Activated naive CD8-positive, alpha-beta T cell treated with anti-CD3 and anti-CD28 coated beads for 36 hours (primary cell): ENCODE measurements around the gene MYO5C. TPM values are rescaled to one million over a fixed set of nuclear protein-coding genes. Genes with fewer than 3 reads are reported as not detected.
"Not testable (repeated sequence)": the region's sequence is repeated elsewhere in the genome, so short reads cannot be mapped to it uniquely, and the experiment has no call there.

ENCODE experiments used
- DNase-seq: peaks from one replicate; pipeline ENCODE4 v3.0.0; 2021
- H3K27ac Mint-ChIP-seq: one replicate; pipeline ENCODE4 v1.8.0; 2022; ENCODE audit warnings: mild to moderate bottlenecking, moderate library complexity, mixed read lengths
- H3K27me3 Mint-ChIP-seq: one replicate; pipeline ENCODE4 v1.8.0; 2022; ENCODE audit warnings: mild to moderate bottlenecking, mixed read lengths
- H3K36me3 Mint-ChIP-seq: one replicate; pipeline ENCODE4 v1.8.0; 2021; ENCODE audit warnings: mild to moderate bottlenecking, mixed read lengths
- H3K4me1 Mint-ChIP-seq: one replicate; pipeline ENCODE4 v1.8.0; 2021; ENCODE audit warnings: mixed read lengths
- H3K4me3 Mint-ChIP-seq: one replicate; pipeline ENCODE4 v1.8.0; 2022; ENCODE audit warnings: mild to moderate bottlenecking, moderate library complexity, mixed read lengths
- H3K9me3 Mint-ChIP-seq: one replicate; pipeline ENCODE4 v1.8.0; 2022; ENCODE audit warnings: mixed read lengths
- total RNA-seq, 2 experiments: library from RNA; stranded (reverse); gene quantifications; one replicate each; pipeline ENCODE4 v1.2.3, GENCODE V29; 2021

The MYO5C gene
- total RNA-seq, 2 experiments from 2014 or later = 0.56 to 0.98 TPM

GRCh38 chr15:52290329-52290728 is 5.3 kb downstream of the MYO5C start:
- Mint-ChIP-seq H3K4me3 (no peak overlapping the region), H3K4me1 (peaks cover 2% of the 10 kb centered on the region), H3K27ac (no peak overlapping the region), H3K27me3 (peaks cover 33% of the 10 kb centered on the region), H3K36me3 (no peaks in the 10 kb centered on the region), H3K9me3 (no peaks in the 10 kb centered on the region)
- DNase-seq = no peak

GRCh38 chr15:52289629-52290081 is 5.9 kb downstream of the MYO5C start:
- Mint-ChIP-seq H3K36me3 (no peaks in the 10 kb centered on the region), H3K27ac (no peak overlapping the region), H3K27me3 (peaks cover 29% of the 10 kb centered on the region), H3K4me1 (peaks cover 2% of the 10 kb centered on the region), H3K9me3 (no peaks in the 10 kb centered on the region), H3K4me3 (no peak overlapping the region)
- no peak for DNase-seq

DNA sequence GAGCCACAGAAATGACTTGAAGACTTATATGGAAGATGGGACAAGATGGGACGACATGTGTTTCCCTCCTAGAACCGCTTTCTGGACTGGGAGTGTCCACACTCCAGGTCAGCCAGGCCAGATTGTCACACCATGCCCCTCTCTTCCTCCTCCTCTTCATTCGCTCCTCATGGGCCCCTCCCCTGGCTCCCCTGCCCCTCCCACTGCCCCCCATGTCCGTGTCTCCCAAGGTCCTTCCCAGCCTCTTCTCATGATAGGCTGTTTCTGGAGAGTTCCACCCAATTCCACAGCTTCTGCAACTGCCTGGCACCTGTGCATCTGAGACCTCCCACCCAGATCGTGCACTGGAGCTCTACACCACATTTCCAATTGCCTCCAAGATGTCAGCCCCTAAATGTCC is 6.6 kb downstream of the MYO5C start:
- peaks cover 22% of the 10 kb centered on the region for H3K27me3 Mint-ChIP-seq
- no peak overlapping the region for H3K27ac Mint-ChIP-seq
- no peak overlapping the region for H3K4me3 Mint-ChIP-seq

GRCh38 chr15:52288051-52288942 is 7.3 kb downstream of the MYO5C start:
- DNase-seq = no peak
- no peak overlapping the region for H3K27ac Mint-ChIP-seq

More for the DNA sequence above, 6.6 kb downstream of the MYO5C start:
- DNase-seq = no peak
- H3K4me1 Mint-ChIP-seq = peaks cover 2% of the 10 kb centered on the region
- H3K36me3 Mint-ChIP-seq = no peaks in the 10 kb centered on the region
- no peaks in the 10 kb centered on the region for H3K9me3 Mint-ChIP-seq

GRCh38 chr15:52287114-52287513 is 8.5 kb downstream of the MYO5C start:
- no peaks in the 10 kb centered on the region for H3K9me3 Mint-ChIP-seq
- DNase-seq = no peak

More at GRCh38 chr15:52288051-52288942, 7.3 kb downstream of the MYO5C start:
- H3K27me3 Mint-ChIP-seq = peaks cover 15% of the 10 kb centered on the region
- H3K36me3 Mint-ChIP-seq = no peaks in the 10 kb centered on the region
- H3K4me1 Mint-ChIP-seq = peaks cover 2% of the 10 kb centered on the region
- H3K4me3 Mint-ChIP-seq = no peak overlapping the region
- no peaks in the 10 kb centered on the region for H3K9me3 Mint-ChIP-seq

GRCh38 chr15:52285941-52286340 is 9.7 kb downstream of the MYO5C start:
- H3K4me1 Mint-ChIP-seq, DNase-seq, H3K27ac Mint-ChIP-seq, H3K9me3 Mint-ChIP-seq, H3K36me3 Mint-ChIP-seq, H3K4me3 Mint-ChIP-seq, H3K27me3 Mint-ChIP-seq: not testable (repeated sequence)

More at GRCh38 chr15:52287114-52287513, 8.5 kb downstream of the MYO5C start:
- Mint-ChIP-seq H3K27me3 (peaks cover 6% of the 10 kb centered on the region), H3K4me3 (no peak overlapping the region), H3K27ac (no peak overlapping the region), H3K36me3 (no peaks in the 10 kb centered on the region), H3K4me1 (peaks cover 2% of the 10 kb centered on the region)

DNA sequence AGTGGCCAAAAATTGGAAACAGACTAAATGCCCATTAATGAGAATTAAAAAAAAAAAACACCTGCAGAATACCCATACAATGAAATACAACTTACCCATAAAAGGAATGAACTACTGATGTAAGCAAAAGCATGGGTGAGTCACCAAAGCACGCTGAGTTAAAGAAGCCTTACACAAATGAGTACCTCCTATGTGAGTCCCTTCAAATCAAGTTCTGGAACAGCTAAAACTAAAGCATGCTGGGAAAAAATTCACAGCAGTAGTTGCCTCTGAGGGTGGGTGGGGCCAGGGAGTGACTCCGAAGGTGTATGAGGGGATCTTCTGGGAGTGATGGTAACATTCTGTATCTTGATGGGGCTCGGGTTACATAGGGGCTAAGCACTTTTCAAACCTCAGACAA is 11.4 kb downstream of the MYO5C start:
- Mint-ChIP-seq H3K4me3 (no peak overlapping the region), H3K9me3 (no peaks in the 10 kb centered on the region), H3K27ac (no peak overlapping the region), H3K27me3 (no peaks in the 10 kb centered on the region), H3K36me3 (no peaks in the 10 kb centered on the region), H3K4me1 (no peaks in the 10 kb centered on the region)
- no peak for DNase-seq

DNA sequence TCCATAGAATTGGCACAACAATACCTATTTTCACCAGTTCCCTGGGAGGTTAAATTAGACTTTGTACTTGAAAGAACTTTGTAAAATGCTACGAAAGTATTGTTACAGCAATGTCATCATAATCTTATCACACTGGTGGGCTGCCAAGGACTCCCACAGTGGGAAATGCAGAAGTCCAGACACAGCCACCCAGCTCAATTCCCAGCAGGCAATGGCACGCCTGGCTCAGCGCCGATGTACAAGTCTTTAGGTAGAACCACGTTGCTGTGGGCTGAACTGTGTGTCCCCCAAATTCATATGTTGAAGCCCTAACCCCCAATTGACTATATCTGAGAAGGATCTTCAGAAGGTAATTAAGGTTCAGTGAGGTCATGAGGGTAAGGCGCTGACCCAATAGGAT is 12.3 kb downstream of the MYO5C start:
- no peak for DNase-seq
- Mint-ChIP-seq H3K27ac (no peak overlapping the region), H3K4me3 (no peak overlapping the region), H3K27me3 (no peaks in the 10 kb centered on the region), H3K9me3 (no peaks in the 10 kb centered on the region), H3K4me1 (no peaks in the 10 kb centered on the region), H3K36me3 (no peaks in the 10 kb centered on the region)

DNA sequence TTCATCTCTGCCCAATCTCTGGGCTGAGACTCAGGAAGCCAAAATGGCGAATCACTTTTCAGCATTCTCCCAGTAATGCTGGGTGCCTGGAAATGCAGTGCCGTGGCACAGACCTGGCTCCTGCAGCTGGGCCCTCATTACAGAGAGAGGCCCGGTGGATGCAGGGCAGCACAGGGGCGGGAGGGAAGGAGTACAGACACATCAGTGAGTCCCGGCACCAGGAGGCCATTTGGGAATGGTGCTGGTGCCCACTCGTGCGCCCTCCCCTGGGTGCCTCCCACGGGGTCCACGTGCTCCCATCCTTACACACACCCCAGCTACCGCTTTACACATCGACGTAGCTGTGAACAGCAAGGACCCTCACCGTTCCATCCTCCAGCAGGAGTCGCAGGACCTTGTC is 13.2 kb downstream of the MYO5C start:
- H3K27me3 Mint-ChIP-seq = no peaks in the 10 kb centered on the region

GRCh38 chr15:52281085-52282035 is 14.2 kb downstream of the MYO5C start:
- H3K27ac Mint-ChIP-seq = no peak overlapping the region
- H3K27me3 Mint-ChIP-seq = no peaks in the 10 kb centered on the region
- no peak for DNase-seq
- H3K4me1 Mint-ChIP-seq = no peaks in the 10 kb centered on the region
- H3K36me3 Mint-ChIP-seq = no peaks in the 10 kb centered on the region
- H3K4me3 Mint-ChIP-seq = no peak overlapping the region
- H3K9me3 Mint-ChIP-seq = no peaks in the 10 kb centered on the region

More for the DNA sequence above, 13.2 kb downstream of the MYO5C start:
- Mint-ChIP-seq H3K27ac (no peak overlapping the region), H3K36me3 (no peaks in the 10 kb centered on the region), H3K9me3 (no peaks in the 10 kb centered on the region), H3K4me3 (no peak overlapping the region), H3K4me1 (no peaks in the 10 kb centered on the region)
- no peak for DNase-seq

- Mint-ChIP-seq H3K9me3 (no peaks in the 10 kb centered on the region), H3K4me3 (no peak overlapping the region), H3K4me1 (no peaks in the 10 kb centered on the region), H3K27ac (no peak overlapping the region), H3K27me3 (no peaks in the 10 kb centered on the region), H3K36me3 (no peaks in the 10 kb centered on the region)
- DNase-seq = no peak
These were observed 15.1 kb downstream of the MYO5C start for GRCh38 chr15:52280326-52281084.

DNA sequence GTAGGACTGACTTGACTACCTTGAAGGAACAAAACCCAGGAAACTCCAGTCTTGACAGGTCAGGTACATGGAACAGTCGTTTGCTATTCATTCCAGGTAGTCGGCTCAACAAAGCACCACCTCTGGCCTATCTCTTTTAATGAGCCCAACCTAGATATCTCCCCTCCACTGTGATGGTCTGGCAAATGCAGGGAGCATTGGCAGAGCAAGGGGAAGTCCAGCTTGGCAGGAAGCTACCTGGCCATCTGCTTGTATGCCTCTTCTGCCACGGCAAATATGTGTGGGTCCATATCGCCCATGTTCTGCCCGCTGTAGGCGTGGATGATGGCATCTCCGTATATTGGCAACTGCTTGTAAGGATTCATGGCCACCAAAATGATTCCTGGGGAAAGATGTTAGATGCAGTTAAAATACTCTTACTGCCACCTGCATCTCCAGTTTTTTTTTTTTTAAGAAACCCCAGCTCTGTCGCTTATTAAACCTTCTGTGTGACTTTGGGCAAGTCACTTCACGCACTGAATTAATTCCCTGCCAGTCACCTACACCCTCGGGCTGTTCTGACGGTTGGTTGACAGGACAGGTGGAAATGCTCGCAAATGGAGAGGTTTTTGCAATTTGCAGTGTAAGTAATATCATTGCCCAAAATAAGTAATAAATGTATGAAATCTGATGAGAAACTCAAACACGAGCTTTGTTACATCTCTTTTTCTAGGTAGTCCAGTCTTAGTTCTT is 16.8 kb downstream of the MYO5C start:
- Mint-ChIP-seq H3K4me3 (no peak overlapping the region), H3K27me3 (no peaks in the 10 kb centered on the region), H3K27ac (no peak overlapping the region), H3K9me3 (no peaks in the 10 kb centered on the region), H3K4me1 (no peaks in the 10 kb centered on the region), H3K36me3 (no peaks in the 10 kb centered on the region)
- no peak for DNase-seq

GRCh38 chr15:52278135-52278534 is 17.5 kb downstream of the MYO5C start:
- no peak overlapping the region for H3K4me3 Mint-ChIP-seq
- no peak for DNase-seq
- no peaks in the 10 kb centered on the region for H3K36me3 Mint-ChIP-seq
- H3K27ac Mint-ChIP-seq = no peak overlapping the region
- H3K9me3 Mint-ChIP-seq = no peaks in the 10 kb centered on the region
- no peaks in the 10 kb centered on the region for H3K4me1 Mint-ChIP-seq
- H3K27me3 Mint-ChIP-seq = no peaks in the 10 kb centered on the region

GRCh38 chr15:52277575-52277974 is 18.0 kb downstream of the MYO5C start:
- Mint-ChIP-seq H3K27me3 (no peaks in the 10 kb centered on the region), H3K4me1 (no peaks in the 10 kb centered on the region), H3K9me3 (no peaks in the 10 kb centered on the region), H3K36me3 (no peaks in the 10 kb centered on the region), H3K4me3 (no peak overlapping the region), H3K27ac (no peak overlapping the region)
- DNase-seq = no peak
